Psoas muscle (tissue), 8 donors: ENCODE data around the gene HRH3. TPM values are rescaled to one million over a fixed set of nuclear protein-coding genes. Genes with fewer than 3 reads are reported as not detected.

Experiments used
- ATAC-seq, 4 donors: fragments of 200-7000 bp; cut with Tn5 transposase; one replicate each; pipeline ENCODE4 v1.9.1; 2020; ENCODE audit warnings: moderate library complexity in 3 of 4, mild to moderate bottlenecking in 2 of 4
- DNase-seq, 2 donors: peaks; one replicate each; pipeline ENCODE4 v3.0.0-alpha.2; 2020
- H3K27ac ChIP-seq: fragments of 200-600 bp; one replicate; pipeline ENCODE4 v1.8.0; 2022
- H3K27me3 ChIP-seq, 3 donors: fragments of 200-600 bp in 1 of 3; one replicate each; pipeline versions ENCODE4 v1.6.1 to v1.8.0; 2013 to 2022; ENCODE audit warnings: low read length in 2 of 3, mild to moderate bottlenecking in 2 of 3, moderate library complexity in 1 of 3; ENCODE audit not compliant: insufficient read depth in 3 of 3
- H3K36me3 ChIP-seq, 2 donors: fragments of 200-600 bp in 1 of 2; one replicate each; pipeline versions ENCODE4 v1.6.1 to v1.8.0; 2013 to 2022; ENCODE audit warnings: low read depth in 1 of 2, mild to moderate bottlenecking in 1 of 2, moderate library complexity in 1 of 2; ENCODE audit not compliant: insufficient read depth in 1 of 2
- H3K4me1 ChIP-seq: fragments of 200-600 bp; one replicate; pipeline ENCODE4 v1.8.0; 2022
- H3K4me3 ChIP-seq: fragments of 200-600 bp; one replicate; pipeline ENCODE4 v1.8.0; 2022; ENCODE audit warnings: mild to moderate bottlenecking
- H3K9me3 ChIP-seq: fragments of 200-600 bp; one replicate; pipeline ENCODE4 v1.8.0; 2022
- WGBS, 3 donors: extraction: QIAGEN DNeasy Blood & Tissue Kit; methylation state at CpG; one replicate each; pipeline versions ENCODE4 v1.1.6 to v1.1.7; 2013; 5-methylcytosine and 5-hydroxymethylcytosine counted together
- intact Hi-C, 2 donors: fragments of 100-400 bp; cut with DNase I; formaldehyde crosslinking; loops; one replicate each; pipeline versions ENCODE4 v1.11.0 to v1.14.2; 2022
- polyA plus RNA-seq, 3 donors: library from polyadenylated mRNA; stranded (reverse); fragments of 200-250 nt; gene quantifications; one replicate each; pipeline ENCODE4 v1.2.3, GENCODE V29; 2013
- total RNA-seq, 4 donors: library from RNA; stranded (reverse); fragmentation: NEBNext Ultra II Directional in 2 of 4; extraction: Animal tissue kit (Norgen Biotek cat#: 25700) in 2 of 4; gene quantifications; one replicate each; pipeline versions ENCODE4 v1.2.1 to v1.2.4, GENCODE V29; 2021 to 2023
- TF ChIP-seq, protein P1 (sequence below): fragments of 200-600 bp; IDR thresholded peaks from one replicate; pipeline ENCODE4 v1.8.0; 2022; ENCODE audit warnings: antibody characterized with exemption
- donor health status: healthy with polysubstance abuse.
- donor health status: DM: no; HTN: no; CAD: no; lungs with moderate emphysema.
- donor health status: Bipolar disorder and iron deficiency.
- donor health status: healthy.
- donor health status: DM: yes; HTN: yes; CAD: no.
- donor health status: DM: no; HTN: no; CAD: no.
- donor health status: DM: no; HTN: no; CAD: no.
- donor health status: DM: yes; HTN: yes; CAD: no.

Gene HRH3
- total and polyA plus RNA-seq, 7 donors: 0.03 TPM; not detected in 6

- H3K4me1 ChIP-seq: no peaks in the 10 kb centered on the region
- no peak overlapping the region for H3K27ac ChIP-seq
- TF ChIP-seq, protein P1, sequence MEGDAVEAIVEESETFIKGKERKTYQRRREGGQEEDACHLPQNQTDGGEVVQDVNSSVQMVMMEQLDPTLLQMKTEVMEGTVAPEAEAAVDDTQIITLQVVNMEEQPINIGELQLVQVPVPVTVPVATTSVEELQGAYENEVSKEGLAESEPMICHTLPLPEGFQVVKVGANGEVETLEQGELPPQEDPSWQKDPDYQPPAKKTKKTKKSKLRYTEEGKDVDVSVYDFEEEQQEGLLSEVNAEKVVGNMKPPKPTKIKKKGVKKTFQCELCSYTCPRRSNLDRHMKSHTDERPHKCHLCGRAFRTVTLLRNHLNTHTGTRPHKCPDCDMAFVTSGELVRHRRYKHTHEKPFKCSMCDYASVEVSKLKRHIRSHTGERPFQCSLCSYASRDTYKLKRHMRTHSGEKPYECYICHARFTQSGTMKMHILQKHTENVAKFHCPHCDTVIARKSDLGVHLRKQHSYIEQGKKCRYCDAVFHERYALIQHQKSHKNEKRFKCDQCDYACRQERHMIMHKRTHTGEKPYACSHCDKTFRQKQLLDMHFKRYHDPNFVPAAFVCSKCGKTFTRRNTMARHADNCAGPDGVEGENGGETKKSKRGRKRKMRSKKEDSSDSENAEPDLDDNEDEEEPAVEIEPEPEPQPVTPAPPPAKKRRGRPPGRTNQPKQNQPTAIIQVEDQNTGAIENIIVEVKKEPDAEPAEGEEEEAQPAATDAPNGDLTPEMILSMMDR: no peak
- intact Hi-C loops: no loop called here
- H3K9me3 ChIP-seq: no peaks in the 10 kb centered on the region
- H3K36me3 ChIP-seq: peaks cover 0 to 75% of the 10 kb centered on the region in 2 donors
- DNase-seq (peak in 1 of 2 donors; percentile 26), ATAC-seq (peak in 1 of 4 donors; percentile 26)
- no peak overlapping the region for H3K4me3 ChIP-seq
- no peaks in the 10 kb centered on the region for H3K27me3 ChIP-seq
- 93 to 94% (median 94%) methylated on average over 26 of the region's 26 CpGs for WGBS, 3 donors
Measured at GRCh38 chr20:62174870-62175624, 45.0 kb downstream of the HRH3 start.

DNA sequence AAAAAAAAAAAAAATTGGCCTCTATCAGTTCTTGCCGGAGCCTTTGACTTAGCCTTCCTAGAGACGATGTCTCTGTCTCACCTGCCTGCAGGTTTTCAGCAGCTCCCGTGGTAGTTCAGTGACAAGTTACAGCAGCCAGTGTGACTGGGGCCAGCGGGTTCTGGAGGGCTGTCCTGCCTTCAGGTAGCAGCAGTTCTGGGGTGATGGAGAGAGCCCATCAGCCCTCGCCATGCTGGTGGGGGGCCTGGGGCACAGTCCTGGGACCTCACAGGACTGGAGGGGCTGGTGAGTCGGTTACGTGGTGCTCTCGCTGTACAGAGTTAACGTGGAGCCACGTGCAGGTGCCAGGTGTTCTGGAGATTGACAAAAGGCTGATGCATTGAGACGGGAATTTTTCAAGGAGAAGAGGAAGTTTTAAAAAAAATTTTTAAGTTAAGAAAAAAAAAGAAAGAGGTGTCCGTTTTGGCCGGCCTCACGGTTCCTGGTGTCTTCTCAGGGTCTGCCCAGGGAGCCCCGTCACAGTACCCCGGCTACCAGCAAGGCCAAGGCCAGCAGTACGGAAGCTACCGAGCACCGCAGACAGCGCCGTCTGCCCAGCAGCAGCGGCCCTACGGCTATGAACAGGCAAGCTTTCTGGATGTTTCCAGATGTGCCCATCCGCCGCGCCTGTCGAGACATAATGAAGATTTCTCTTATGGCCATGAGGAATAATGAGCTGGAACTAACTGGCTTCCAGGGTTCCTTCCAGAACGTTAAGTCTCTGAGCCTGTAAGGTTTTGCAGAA, 45.9 kb downstream of the HRH3 start:
- intact Hi-C loops: no loop called here
- no peak overlapping the region for H3K4me3 ChIP-seq
- no peaks in the 10 kb centered on the region for H3K27me3 ChIP-seq
- H3K36me3 ChIP-seq: peaks cover 0 to 75% of the 10 kb centered on the region in 2 donors
- no peak overlapping the region for H3K27ac ChIP-seq
- no peaks in the 10 kb centered on the region for H3K9me3 ChIP-seq
- DNase-seq (peak in 1 of 2 donors; percentile 40), ATAC-seq (no peak)
- no peaks in the 10 kb centered on the region for H3K4me1 ChIP-seq
- WGBS, 3 donors: 85 to 91% (median 88%) methylated on average over 28 of the region's 28 CpGs
- TF ChIP-seq, protein P1: no peak

DNA sequence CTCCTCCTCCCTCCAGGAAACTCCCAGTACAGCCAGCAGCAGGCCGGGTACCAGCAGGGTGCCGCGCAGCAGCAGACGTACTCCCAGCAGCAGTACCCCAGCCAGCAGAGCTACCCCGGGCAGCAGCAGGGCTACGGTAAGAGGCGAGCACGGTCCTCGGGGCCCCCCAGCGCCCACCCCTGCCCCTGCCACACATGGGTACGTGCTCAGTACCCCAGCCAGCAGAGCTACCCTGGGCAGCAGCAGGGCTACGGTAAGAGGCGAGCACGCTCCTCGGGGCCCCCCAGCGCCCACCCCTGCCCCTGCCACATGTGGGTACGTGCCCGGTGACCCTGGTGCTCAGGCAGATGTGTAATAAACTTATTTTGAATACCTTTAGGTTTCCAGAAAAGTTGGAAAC, 47.4 kb downstream of the HRH3 start:
- no peaks in the 10 kb centered on the region for H3K27me3 ChIP-seq
- no peaks in the 10 kb centered on the region for H3K4me1 ChIP-seq
- H3K4me3 ChIP-seq: no peak overlapping the region
- DNase-seq (peak in 1 of 2 donors; percentile 48), ATAC-seq (no peak)
- H3K27ac ChIP-seq: no peak overlapping the region
- intact Hi-C loops: no loop called here
- H3K36me3 ChIP-seq: peaks cover 0 to 77% of the 10 kb centered on the region in 2 donors
- H3K9me3 ChIP-seq: no peaks in the 10 kb centered on the region
- TF ChIP-seq, protein P1: no peak
- 93 to 94% (median 94%) methylated on average over 18 of the region's 18 CpGs for WGBS, 3 donors

DNA sequence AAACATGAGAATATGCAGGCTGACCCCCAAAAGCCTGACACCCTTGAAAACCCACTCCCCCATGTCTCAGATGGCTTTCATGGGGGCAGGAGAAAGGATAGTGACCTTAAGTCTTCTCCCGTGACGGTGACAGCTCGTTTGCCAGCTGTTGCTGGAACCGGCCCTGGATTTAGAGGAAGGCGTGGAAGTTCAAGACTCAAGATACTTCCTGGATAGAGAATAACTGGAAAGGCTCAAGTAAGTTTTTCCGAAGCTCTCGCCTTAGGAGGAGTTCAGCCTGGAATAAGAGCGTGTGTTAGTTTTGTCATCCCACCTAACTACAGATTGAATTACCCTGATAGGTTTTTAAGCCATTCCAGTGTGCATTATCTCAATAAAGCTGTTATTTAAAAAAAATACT, 48.8 kb downstream of the HRH3 start:
- peaks cover 8% of the 10 kb centered on the region for H3K4me1 ChIP-seq
- ATAC-seq (no peak), DNase-seq (peak in 1 of 2 donors; percentile 0)
- no peak overlapping the region for H3K27ac ChIP-seq
- no peaks in the 10 kb centered on the region for H3K27me3 ChIP-seq
- H3K4me3 ChIP-seq: no peak overlapping the region
- H3K9me3 ChIP-seq: no peaks in the 10 kb centered on the region
- peaks cover under 1 to 67% of the 10 kb centered on the region in 2 donors for H3K36me3 ChIP-seq
- TF ChIP-seq, protein P1: no peak
- intact Hi-C loops: no loop called here
- WGBS, 3 donors: 51 to 74% (median 66%) methylated on average over 8 of the region's 8 CpGs
